NCI-H2081 (cell line): Measurements from ENCODE around the gene DHRS9.

Source experiments
- DNase-seq, 2 experiments: peaks; one replicate each; lab custom pipeline; 2025; lab: John Stamatoyannopoulos, UW

The DHRS9 gene

GRCh38 chr2:169065864-169066517 is 3.4 kb upstream of the DHRS9 start:
- no peak for DNase-seq

GRCh38 chr2:169066897-169067296 is 2.5 kb upstream of the DHRS9 start:
- no peak for DNase-seq

GRCh38 chr2:169069833-169070232 is 470 bp downstream of the DHRS9 start:
- DNase-seq: no peak

GRCh38 chr2:169071455-169071854 is 2.1 kb downstream of the DHRS9 start:
- DNase-seq: no peak

GRCh38 chr2:169072163-169072925 is 3.0 kb downstream of the DHRS9 start:
- no peak for DNase-seq

GRCh38 chr2:169073211-169073962 is 4.0 kb downstream of the DHRS9 start:
- DNase-seq: no peak

- DNase-seq: no peak
Measured at GRCh38 chr2:169073963-169074751, 4.8 kb downstream of the DHRS9 start.

- no peak for DNase-seq
Measured at GRCh38 chr2:169077674-169078240, 8.4 kb downstream of the DHRS9 start.

- no peak for DNase-seq
Measured at GRCh38 chr2:169080250-169081069, 11.1 kb downstream of the DHRS9 start.

GRCh38 chr2:169081551-169081950 is 12.2 kb downstream of the DHRS9 start:
- DNase-seq: no peak

GRCh38 chr2:169082995-169083394 is 13.6 kb downstream of the DHRS9 start:
- DNase-seq: no peak

GRCh38 chr2:169086893-169087467 is 17.6 kb downstream of the DHRS9 start:
- DNase-seq: no peak

GRCh38 chr2:169087757-169088379 is 18.5 kb downstream of the DHRS9 start:
- DNase-seq: no peak

GRCh38 chr2:169089182-169089581 is 19.8 kb downstream of the DHRS9 start:
- no peak for DNase-seq

GRCh38 chr2:169090133-169090820 is 20.9 kb downstream of the DHRS9 start:
- DNase-seq: no peak

- DNase-seq: no peak
Measured at GRCh38 chr2:169091256-169091655, 21.9 kb downstream of the DHRS9 start.

- no peak for DNase-seq
Measured at GRCh38 chr2:169091761-169092519, 22.6 kb downstream of the DHRS9 start.

GRCh38 chr2:169093535-169093934 is 24.2 kb downstream of the DHRS9 start:
- DNase-seq: no peak

- no peak for DNase-seq
Measured at GRCh38 chr2:169094676-169095075, 25.3 kb downstream of the DHRS9 start.
